GM12892 (cell line): ENCODE data around the gene PIGM.

Experiments used
- POLR2A ChIP-seq: IDR thresholded peaks from 2 replicates; pipeline ENCODE4 v1.6.1; 2011; ENCODE audit warnings: low read depth, low read length, control low read depth
- POLR2AphosphoS5 ChIP-seq: IDR thresholded peaks from 2 replicates; pipeline ENCODE4 v1.6.1; 2011; ENCODE audit warnings: low read depth, low read length, control low read depth
- TAF1 ChIP-seq: IDR thresholded peaks from 2 replicates; pipeline ENCODE4 v1.6.1; 2011; ENCODE audit warnings: low read depth, mild to moderate bottlenecking, control low read depth, low read length, borderline replicate concordance

DNA sequence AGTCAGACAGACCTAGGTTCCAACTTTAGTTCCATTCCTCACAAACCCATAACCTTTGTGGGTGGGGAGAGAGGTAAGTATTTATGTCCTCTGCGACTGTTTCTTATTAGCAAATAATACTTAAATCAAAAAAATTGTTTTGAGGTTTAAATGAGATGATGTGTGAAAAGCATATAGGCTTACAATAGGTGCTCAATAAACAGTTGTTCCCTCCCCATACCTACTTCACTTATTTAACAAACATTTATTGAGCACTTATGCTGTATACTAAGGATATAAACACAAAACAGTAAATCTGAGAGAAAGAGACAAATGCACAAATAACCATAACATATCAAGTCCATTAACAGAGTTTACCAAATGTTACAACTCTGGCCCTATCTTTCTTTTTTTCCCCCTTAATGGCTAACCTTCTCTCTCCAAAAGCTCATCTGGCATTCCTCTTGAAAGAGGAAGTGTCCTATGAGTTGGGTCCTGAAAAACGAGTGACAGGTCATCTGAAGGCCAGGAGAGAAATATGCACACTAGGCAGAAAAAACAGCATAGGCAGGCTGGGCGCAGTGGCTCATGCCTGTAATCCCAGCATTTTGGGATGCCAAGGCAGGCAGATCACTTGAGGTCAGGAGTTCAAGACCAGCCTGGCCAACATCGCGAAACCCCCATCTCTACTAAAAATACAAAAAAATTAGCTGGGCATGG lies 10.3 kb downstream of the PIGM start:
- TF ChIP-seq POLR2A (no peak), POLR2AphosphoS5 (no peak), TAF1 (no peak)
